ENCODE measurements around the gene MAL.

DNA sequence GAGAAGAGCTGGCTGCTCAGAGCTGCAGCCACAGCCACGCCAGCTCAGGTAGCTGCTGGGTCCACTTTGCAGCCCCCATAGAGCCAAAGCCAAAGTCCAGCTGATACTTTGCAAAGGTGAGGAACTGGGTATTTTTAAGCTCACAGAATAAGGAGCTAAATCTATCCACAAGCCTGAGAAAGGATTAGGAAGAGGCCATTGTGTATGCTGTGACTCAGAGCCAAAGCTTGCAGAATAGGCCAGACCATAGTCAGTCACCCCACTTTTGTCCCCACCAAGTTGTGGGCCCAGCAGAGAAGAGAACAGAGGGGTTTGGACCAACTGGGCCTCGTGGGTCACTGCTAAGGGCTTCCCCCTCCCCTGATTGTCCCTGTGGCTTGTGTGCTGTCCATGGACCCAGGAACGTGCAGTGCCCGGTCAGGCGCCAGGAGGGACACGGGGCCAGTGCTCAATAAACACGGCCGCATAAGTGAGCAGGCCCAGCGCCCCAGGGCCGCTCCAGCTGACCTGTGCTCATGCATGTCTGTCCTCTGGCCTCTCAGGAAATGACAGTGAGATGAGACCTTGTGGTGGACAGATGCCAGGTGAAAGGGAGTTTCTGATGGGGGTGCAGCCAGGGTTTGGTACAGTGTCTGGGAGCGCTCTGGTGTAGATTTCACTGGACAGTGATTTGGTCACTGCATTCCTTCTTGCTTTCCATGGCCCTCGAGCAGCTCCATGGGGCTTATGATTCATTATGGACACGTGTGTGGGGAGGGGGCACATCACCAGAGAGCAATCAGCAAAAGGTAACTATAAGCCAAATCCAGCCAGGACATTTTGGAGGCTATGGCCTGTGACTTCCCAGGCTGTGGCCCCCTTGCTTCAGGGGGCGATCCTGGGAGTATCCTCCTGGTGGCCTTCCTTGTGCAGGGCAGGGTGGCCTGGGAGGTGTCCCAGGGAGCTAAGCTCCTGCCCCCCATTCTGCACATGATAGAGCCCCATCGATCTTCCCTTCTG lies 31.3 kb downstream of the MAL start:
- TF ChIP-seq, protein P1, sequence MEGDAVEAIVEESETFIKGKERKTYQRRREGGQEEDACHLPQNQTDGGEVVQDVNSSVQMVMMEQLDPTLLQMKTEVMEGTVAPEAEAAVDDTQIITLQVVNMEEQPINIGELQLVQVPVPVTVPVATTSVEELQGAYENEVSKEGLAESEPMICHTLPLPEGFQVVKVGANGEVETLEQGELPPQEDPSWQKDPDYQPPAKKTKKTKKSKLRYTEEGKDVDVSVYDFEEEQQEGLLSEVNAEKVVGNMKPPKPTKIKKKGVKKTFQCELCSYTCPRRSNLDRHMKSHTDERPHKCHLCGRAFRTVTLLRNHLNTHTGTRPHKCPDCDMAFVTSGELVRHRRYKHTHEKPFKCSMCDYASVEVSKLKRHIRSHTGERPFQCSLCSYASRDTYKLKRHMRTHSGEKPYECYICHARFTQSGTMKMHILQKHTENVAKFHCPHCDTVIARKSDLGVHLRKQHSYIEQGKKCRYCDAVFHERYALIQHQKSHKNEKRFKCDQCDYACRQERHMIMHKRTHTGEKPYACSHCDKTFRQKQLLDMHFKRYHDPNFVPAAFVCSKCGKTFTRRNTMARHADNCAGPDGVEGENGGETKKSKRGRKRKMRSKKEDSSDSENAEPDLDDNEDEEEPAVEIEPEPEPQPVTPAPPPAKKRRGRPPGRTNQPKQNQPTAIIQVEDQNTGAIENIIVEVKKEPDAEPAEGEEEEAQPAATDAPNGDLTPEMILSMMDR (IDR thresholded peaks at IDR 0.05; ENCODE audit: low read depth, low read length): no peak
- no peak for TF ChIP-seq POLR2A (IDR thresholded peaks at IDR 0.05; ENCODE audit: extremely low read depth, insufficient read length)
- TF ChIP-seq, protein P2, sequence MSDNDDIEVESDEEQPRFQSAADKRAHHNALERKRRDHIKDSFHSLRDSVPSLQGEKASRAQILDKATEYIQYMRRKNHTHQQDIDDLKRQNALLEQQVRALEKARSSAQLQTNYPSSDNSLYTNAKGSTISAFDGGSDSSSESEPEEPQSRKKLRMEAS (IDR thresholded peaks at IDR 0.05; ENCODE audit: low read depth, low read length): no peak
- no peak for TF ChIP-seq MYC (IDR thresholded peaks at IDR 0.05; ENCODE audit: low read depth, low read length)
